HG02798 (cell line): ENCODE data around the gene KIF13A.
"Not testable (repeated sequence)": the region's sequence is repeated elsewhere in the genome, so short reads cannot be mapped to it uniquely, and the experiment has no call there.

ENCODE experiments used
- ATAC-seq: cut with Tn5 transposase; IDR thresholded peaks from one replicate; pipeline ENCODE4 v1.9.1; 2021; ENCODE audit warnings: mild to moderate bottlenecking; ENCODE audit not compliant: unreplicated experiment, poor library complexity

The KIF13A gene

GRCh38 chr6:17999425-17999824 is 12.0 kb upstream of the KIF13A start:
- no peak for ATAC-seq

GRCh38 chr6:17998442-17998841 is 11.0 kb upstream of the KIF13A start:
- ATAC-seq: no peak

GRCh38 chr6:17998003-17998402 is 10.6 kb upstream of the KIF13A start:
- ATAC-seq: no peak

- no peak for ATAC-seq
These were observed 8.0 kb upstream of the KIF13A start for GRCh38 chr6:17995414-17995813.

- no peak for ATAC-seq
These were observed 6.6 kb upstream of the KIF13A start for GRCh38 chr6:17994019-17994418.

GRCh38 chr6:17988422-17988944 is 1.0 kb upstream of the KIF13A start:
- ATAC-seq: no peak

GRCh38 chr6:17987697-17988421 is 424 bp upstream of the KIF13A start:
- peak; percentile 72 for ATAC-seq

GRCh38 chr6:17986656-17987446 is 584 bp downstream of the KIF13A start:
- peak; percentile 25 for ATAC-seq

GRCh38 chr6:17985934-17986655 is 1.3 kb downstream of the KIF13A start:
- no peak for ATAC-seq

GRCh38 chr6:17984812-17985670 is 2.4 kb downstream of the KIF13A start:
- no peak for ATAC-seq

- no peak for ATAC-seq
These were observed 3.0 kb downstream of the KIF13A start for GRCh38 chr6:17984399-17984798.

GRCh38 chr6:17983730-17984129 is 3.7 kb downstream of the KIF13A start:
- no peak for ATAC-seq

- no peak for ATAC-seq
These were observed 7.1 kb downstream of the KIF13A start for GRCh38 chr6:17980329-17980728.

GRCh38 chr6:17979479-17979878 is 8.0 kb downstream of the KIF13A start:
- no peak for ATAC-seq

GRCh38 chr6:17976258-17976657 is 11.2 kb downstream of the KIF13A start:
- ATAC-seq: not testable (repeated sequence)

GRCh38 chr6:17974570-17975368 is 12.7 kb downstream of the KIF13A start:
- no peak for ATAC-seq

- ATAC-seq: no peak
These were observed 14.3 kb downstream of the KIF13A start for GRCh38 chr6:17972978-17973622.

GRCh38 chr6:17972074-17972952 is 15.1 kb downstream of the KIF13A start:
- ATAC-seq: no peak
